ENCODE results near the gene OMA1.

GRCh38 chr1:58496042-58496441 is 50.5 kb downstream of the OMA1 start:
- TF ChIP-seq, protein P1, sequence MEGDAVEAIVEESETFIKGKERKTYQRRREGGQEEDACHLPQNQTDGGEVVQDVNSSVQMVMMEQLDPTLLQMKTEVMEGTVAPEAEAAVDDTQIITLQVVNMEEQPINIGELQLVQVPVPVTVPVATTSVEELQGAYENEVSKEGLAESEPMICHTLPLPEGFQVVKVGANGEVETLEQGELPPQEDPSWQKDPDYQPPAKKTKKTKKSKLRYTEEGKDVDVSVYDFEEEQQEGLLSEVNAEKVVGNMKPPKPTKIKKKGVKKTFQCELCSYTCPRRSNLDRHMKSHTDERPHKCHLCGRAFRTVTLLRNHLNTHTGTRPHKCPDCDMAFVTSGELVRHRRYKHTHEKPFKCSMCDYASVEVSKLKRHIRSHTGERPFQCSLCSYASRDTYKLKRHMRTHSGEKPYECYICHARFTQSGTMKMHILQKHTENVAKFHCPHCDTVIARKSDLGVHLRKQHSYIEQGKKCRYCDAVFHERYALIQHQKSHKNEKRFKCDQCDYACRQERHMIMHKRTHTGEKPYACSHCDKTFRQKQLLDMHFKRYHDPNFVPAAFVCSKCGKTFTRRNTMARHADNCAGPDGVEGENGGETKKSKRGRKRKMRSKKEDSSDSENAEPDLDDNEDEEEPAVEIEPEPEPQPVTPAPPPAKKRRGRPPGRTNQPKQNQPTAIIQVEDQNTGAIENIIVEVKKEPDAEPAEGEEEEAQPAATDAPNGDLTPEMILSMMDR (conservative IDR thresholded peaks at IDR 0.05 in 1 of 2, IDR thresholded peaks at IDR 0.05 in 1 of 2; ENCODE audit: extremely low read depth in 1 of 2, insufficient read depth in 1 of 2, low read depth in 1 of 2, low read length in 2 of 2): no peak
- no peak for TF ChIP-seq EZH2 (IDR thresholded peaks at IDR 0.05; ENCODE audit: borderline replicate concordance, low read length)

All from mammary epithelial cell (primary cell).